ENCODE measurements around the gene KDM6B. TPM values are rescaled to one million over a fixed set of nuclear protein-coding genes. Genes with fewer than 3 reads are reported as not detected.

The KDM6B gene
- polyA plus RNA-seq, 10 donors, result 11.6 to 15.5 (median 13.4) TPM

- DNase-seq, result no peak
Measured at GRCh38 chr17:7867881-7868329, 33.9 kb downstream of the KDM6B start.

DNA sequence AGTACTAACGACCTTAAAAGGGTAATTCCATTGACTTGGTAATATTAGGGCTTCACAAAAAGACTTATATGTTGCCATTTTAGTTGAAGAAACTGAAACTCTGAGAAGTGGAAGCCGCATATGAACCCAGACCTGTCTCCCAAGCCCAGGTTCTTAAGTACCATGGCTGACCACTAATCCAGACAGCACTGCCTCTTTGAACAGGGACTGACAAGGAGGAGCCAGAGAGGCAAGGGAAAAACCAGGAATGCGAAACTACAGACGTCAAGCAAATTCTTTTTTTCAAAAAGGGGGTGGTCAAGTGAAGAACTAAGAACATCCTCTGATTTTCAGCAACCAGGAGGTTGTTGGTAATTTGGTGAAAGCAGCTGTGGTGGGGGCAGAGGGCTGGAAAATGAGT, 39.0 kb downstream of the KDM6B start:
- no peak for DNase-seq

GRCh38 chr17:7875804-7876370, 41.9 kb downstream of the KDM6B start:
- no peak for DNase-seq

- no peak for DNase-seq
Measured at GRCh38 chr17:7878234-7878633, 44.2 kb downstream of the KDM6B start.

- no peak for DNase-seq
Measured at GRCh38 chr17:7880076-7880868, 46.3 kb downstream of the KDM6B start.

DNA sequence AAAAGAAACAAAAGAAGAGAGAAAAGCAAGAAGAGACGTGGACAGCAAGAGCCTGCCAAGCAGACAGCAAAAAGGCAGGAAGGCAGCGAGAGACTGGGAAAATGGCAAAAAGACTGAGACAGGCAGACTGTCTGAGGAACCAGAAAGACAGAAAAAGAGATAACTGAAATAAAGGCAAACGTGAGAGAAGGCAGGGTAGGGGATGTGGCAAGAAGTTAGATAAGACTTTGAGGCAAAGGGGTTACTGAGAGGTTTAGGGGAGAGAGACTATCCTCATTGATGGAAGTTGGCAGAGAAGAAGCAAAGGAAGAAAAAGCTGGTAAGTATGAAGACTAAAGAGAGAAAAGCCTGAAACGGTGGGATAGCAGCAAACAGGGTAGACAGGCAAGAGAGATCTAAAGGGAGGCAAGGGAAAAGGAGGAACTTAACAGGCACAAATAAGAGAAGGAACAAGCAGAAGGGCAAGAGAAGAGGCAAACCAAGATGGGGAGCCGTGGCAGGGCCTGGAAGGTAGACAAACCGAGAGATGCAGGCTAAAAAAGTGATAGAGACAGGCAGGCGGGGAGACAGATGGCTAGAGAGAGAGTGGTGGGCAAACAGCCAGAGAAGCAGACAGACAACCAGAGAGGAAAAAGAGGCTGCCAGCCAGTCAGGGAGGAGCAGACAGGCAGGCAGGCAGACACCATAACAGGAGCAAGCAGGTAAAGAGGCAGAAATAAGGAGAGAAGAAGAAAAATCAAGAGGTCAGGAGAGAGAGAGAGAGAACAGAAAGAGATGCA, 47.4 kb downstream of the KDM6B start:
- DNase-seq, result peak in 1 of 3 donors; percentile 40

DNA sequence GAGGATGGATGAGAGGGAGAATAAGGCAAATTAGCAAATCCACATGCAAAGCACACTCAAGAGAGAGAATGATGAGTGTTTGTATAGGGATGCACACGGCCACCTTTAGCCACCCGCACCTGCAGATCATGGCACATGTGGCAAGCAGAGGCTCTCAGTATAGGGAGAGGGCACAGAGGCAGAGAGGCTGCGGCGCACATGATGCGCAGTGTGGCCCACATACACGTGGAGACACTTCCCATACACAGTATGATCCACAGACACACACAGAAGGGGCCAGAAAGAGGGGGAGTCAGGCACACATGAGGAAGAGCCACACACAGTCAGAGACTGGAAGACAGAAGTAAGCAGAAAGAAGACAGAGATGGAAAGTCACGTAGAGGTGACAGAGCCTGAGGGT, 48.1 kb downstream of the KDM6B start:
- DNase-seq, result no peak

DNA sequence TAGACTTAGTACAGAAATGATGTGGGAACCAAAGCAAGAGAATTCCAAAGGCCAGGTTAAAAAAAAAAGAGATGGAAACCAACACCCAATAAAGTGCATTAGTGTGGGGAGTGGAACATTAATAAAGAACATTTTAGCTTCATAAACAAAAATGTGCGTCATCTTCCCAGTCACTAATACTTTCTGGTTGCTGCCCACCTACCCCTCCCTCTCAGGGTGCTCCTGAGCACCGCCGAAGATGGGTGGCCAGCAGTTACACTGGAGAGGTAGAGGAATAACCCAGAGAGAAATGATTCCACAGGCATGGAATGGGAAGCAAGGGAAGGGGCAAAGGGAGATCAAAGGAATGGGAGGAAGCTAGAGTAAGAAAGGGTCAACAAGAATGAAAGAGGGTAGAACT, 48.6 kb downstream of the KDM6B start:
- no peak for DNase-seq

Other genes starting within 250 kb of the KDM6B start
- 1 to 10 TPM; 1.1 to 4.3 (median 2.0) TPM for gene SOX15, start 244.1 kb upstream of the KDM6B start, polyA plus RNA-seq (ENCODE audit: insufficient read length in 10 of 10)
- 10 to 100 TPM; 32.0 to 41.2 (median 39.2) TPM for gene FXR2, start 219.3 kb upstream of the KDM6B start, polyA plus RNA-seq (ENCODE audit: insufficient read length in 10 of 10)
- 10 to 100 TPM; 62.1 to 80.1 (median 77.9) TPM for gene SAT2, start 206.4 kb upstream of the KDM6B start, polyA plus RNA-seq (ENCODE audit: insufficient read length in 10 of 10)
- gene SHBG, start 204.1 kb upstream of the KDM6B start, polyA plus RNA-seq (ENCODE audit: insufficient read length in 10 of 10), result 1 to 10 TPM in 4 of 10 donors, under 1 TPM in 6; 0.21 to 1.5 (median 0.91) TPM
- 10 to 100 TPM; 12.9 to 38.1 (median 27.0) TPM for gene ATP1B2, start 183.3 kb upstream of the KDM6B start, polyA plus RNA-seq (ENCODE audit: insufficient read length in 10 of 10)
- 10 to 100 TPM; 32.7 to 50.7 (median 37.4) TPM for gene TP53, start 146.7 kb upstream of the KDM6B start, polyA plus RNA-seq (ENCODE audit: insufficient read length in 10 of 10)
- gene WRAP53, start 145.7 kb upstream of the KDM6B start, polyA plus RNA-seq (ENCODE audit: insufficient read length in 10 of 10), result 1 to 10 TPM; 6.2 to 9.5 (median 7.6) TPM
- gene EFNB3, start 129.0 kb upstream of the KDM6B start, polyA plus RNA-seq (ENCODE audit: insufficient read length in 10 of 10), result 10 to 100 TPM in 1 of 10 donors, 1 to 10 TPM in 9; 3.9 to 10.8 (median 5.1) TPM
- 1 to 10 TPM; 2.1 to 7.3 (median 4.6) TPM for gene DNAH2, start 116.5 kb upstream of the KDM6B start, polyA plus RNA-seq (ENCODE audit: insufficient read length in 10 of 10)
- gene TMEM88, start 20.8 kb downstream of the KDM6B start, polyA plus RNA-seq (ENCODE audit: insufficient read length in 10 of 10), result 10 to 100 TPM; 17.2 to 28.8 (median 20.3) TPM
- 10 to 100 TPM; 33.1 to 64.6 (median 47.3) TPM for gene NAA38, start 23.3 kb downstream of the KDM6B start, polyA plus RNA-seq (ENCODE audit: insufficient read length in 10 of 10)
- 1 to 10 TPM; 5.4 to 9.5 (median 8.3) TPM for gene CYB5D1, start 23.8 kb downstream of the KDM6B start, polyA plus RNA-seq (ENCODE audit: insufficient read length in 10 of 10)
- gene CHD3, start 54.6 kb downstream of the KDM6B start, polyA plus RNA-seq (ENCODE audit: insufficient read length in 10 of 10), result 100 to 1,000 TPM in 1 of 10 donors, 10 to 100 TPM in 9; 57.4 to 113 (median 80.2) TPM
- 1 to 10 TPM; 2.0 to 5.5 (median 3.3) TPM for gene RNF227, start 82.1 kb downstream of the KDM6B start, polyA plus RNA-seq (ENCODE audit: insufficient read length in 10 of 10)
- 1 to 10 TPM; 3.8 to 7.4 (median 4.9) TPM for gene KCNAB3, start 95.6 kb downstream of the KDM6B start, polyA plus RNA-seq (ENCODE audit: insufficient read length in 10 of 10)
- gene TRAPPC1, start 97.7 kb downstream of the KDM6B start, polyA plus RNA-seq (ENCODE audit: insufficient read length in 10 of 10), result 100 to 1,000 TPM in 1 of 10 donors, 10 to 100 TPM in 9; 71.2 to 102 (median 82.0) TPM
- 10 to 100 TPM; 22.9 to 53.1 (median 31.4) TPM for gene CNTROB, start 98.0 kb downstream of the KDM6B start, polyA plus RNA-seq (ENCODE audit: insufficient read length in 10 of 10)
- gene GUCY2D, start 168.4 kb downstream of the KDM6B start, polyA plus RNA-seq (ENCODE audit: insufficient read length in 10 of 10), result under 1 TPM in 2 of 10 donors, not detected in 8; 0.05 to 0.07 TPM
- gene ALOX15B, start 204.8 kb downstream of the KDM6B start, polyA plus RNA-seq (ENCODE audit: insufficient read length in 10 of 10), result under 1 TPM; 0.19 to 0.86 (median 0.40) TPM